Breast epithelium (tissue), 4 donors: ENCODE measurements around the gene TRIM40. TPM values are rescaled to one million over a fixed set of nuclear protein-coding genes. Genes with fewer than 3 reads are reported as not detected.
"Not testable (repeated sequence)": the region's sequence is repeated elsewhere in the genome, so short reads cannot be mapped to it uniquely, and the experiment has no call there.

ENCODE experiments used
- DNase-seq, 2 donors: peaks; one replicate each; pipeline ENCODE4 v3.0.0-alpha.2; 2019; ENCODE audit warnings: low spot score in 2 of 2
- H3K27ac ChIP-seq, 2 donors: fragments of 200-600 bp; sonication (generic) in 1 of 2; one replicate each; pipeline ENCODE4 v1.5.1; 2016 to 2019; ENCODE audit warnings: mild to moderate bottlenecking in 1 of 2
- H3K27me3 ChIP-seq, 2 donors: fragments of 200-600 bp; sonication (generic) in 1 of 2; one replicate each; pipeline versions ENCODE4 v1.5.1 to v1.6.0; 2017 to 2019; ENCODE audit warnings: control low read depth in 1 of 2, mild to moderate bottlenecking in 1 of 2
- H3K36me3 ChIP-seq: fragments of 200-600 bp; one replicate; pipeline ENCODE4 v1.5.1; 2019
- H3K4me1 ChIP-seq, 2 donors: fragments of 200-600 bp; sonication (generic); one replicate each; pipeline ENCODE4 v1.5.1; 2016 to 2019; ENCODE audit warnings: control low read depth in 1 of 2
- H3K4me3 ChIP-seq, 3 donors: fragments of 200-600 bp; sonication (generic); 1 replicate in 2 of 3; 2 replicates in 1 of 3; pipeline ENCODE4 v1.5.1; 2016 to 2019; ENCODE audit warnings: mild to moderate bottlenecking in 3 of 3, moderate library complexity in 2 of 3
- H3K9me3 ChIP-seq, 2 donors: fragments of 200-600 bp; sonication (generic) in 1 of 2; one replicate each; pipeline ENCODE4 v1.5.1; 2016 to 2019; ENCODE audit warnings: control low read depth in 1 of 2
- CTCF ChIP-seq, 3 donors: fragments of 450-650 bp; IDR thresholded peaks; one replicate each; pipeline ENCODE4 v1.5.1; 2016 to 2017; ENCODE audit warnings: antibody characterized with exemption in 3 of 3, mild to moderate bottlenecking in 3 of 3, moderate library complexity in 3 of 3
- POLR2A ChIP-seq: fragments of 450-650 bp; IDR thresholded peaks from one replicate; pipeline ENCODE4 v1.6.1; 2016; ENCODE audit warnings: antibody characterized with exemption, mild to moderate bottlenecking, moderate library complexity
- POLR2AphosphoS5 ChIP-seq, 3 donors: sonication (generic); formaldehyde crosslinking; IDR thresholded peaks; one replicate each; pipeline ENCODE4 v1.6.1; 2017; ENCODE audit warnings: antibody characterized with exemption in 3 of 3
- intact Hi-C: fragments of 100-400 bp; cut with DNase I; formaldehyde crosslinking; loops from one replicate; pipeline ENCODE4 v1.15.1; 2023; ENCODE audit warnings: low total_unique reads
- total RNA-seq, 3 donors: library from RNA; depleted of rRNA; stranded (reverse); fragments of >200 nt; gene quantifications; one replicate each; pipeline ENCODE4 v1.1.0, GENCODE V29; 2016

Gene TRIM40
- total RNA-seq, 3 donors from 2014 or later = 0.33 TPM; not detected in 2

- H3K27me3 ChIP-seq = peaks cover 0 to 35% of the 10 kb centered on the region in 2 donors
Observed at GRCh38 chr6:30113841-30114240, 22.1 kb upstream of the TRIM40 start.

DNA sequence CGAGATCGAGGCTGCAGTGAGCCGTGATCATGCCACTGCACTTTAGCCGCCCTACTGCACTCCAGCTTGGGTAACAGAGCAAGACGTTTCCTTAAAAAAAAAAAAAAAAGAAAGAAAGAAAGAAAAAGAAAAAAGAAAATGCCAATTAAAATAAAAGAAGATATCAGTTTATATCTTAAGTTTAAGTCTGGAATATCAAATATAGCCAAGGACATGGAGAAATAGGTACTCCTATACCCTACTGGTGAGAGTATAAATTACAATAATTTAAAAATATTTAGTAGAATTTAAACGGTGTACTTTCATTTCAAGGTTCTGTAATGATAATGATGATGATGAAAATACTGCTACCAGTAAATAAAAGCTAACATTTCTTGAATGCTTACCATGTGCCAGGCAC lies 19.2 kb upstream of the TRIM40 start:
- intact Hi-C loops = no loop called here
- H3K27me3 ChIP-seq = peaks cover 0 to 17% of the 10 kb centered on the region in 2 donors
- H3K4me3 ChIP-seq = no peak overlapping the region
- no peak overlapping the region for H3K27ac ChIP-seq
- no peaks in the 10 kb centered on the region for H3K4me1 ChIP-seq
- no peak for TF ChIP-seq POLR2A
- TF ChIP-seq CTCF (IDR thresholded peaks at IDR 0.05) = no peak
- no peak for TF ChIP-seq POLR2AphosphoS5 (IDR thresholded peaks at IDR 0.05)
- DNase-seq = no peak
- no peaks in the 10 kb centered on the region for H3K36me3 ChIP-seq
- no peaks in the 10 kb centered on the region for H3K9me3 ChIP-seq

More at GRCh38 chr6:30113841-30114240, 22.1 kb upstream of the TRIM40 start:
- intact Hi-C loops = no loop called here
- H3K4me3 ChIP-seq = no peak overlapping the region
- no peaks in the 10 kb centered on the region for H3K4me1 ChIP-seq
- no peak for TF ChIP-seq POLR2AphosphoS5 (IDR thresholded peaks at IDR 0.05)
- H3K36me3 ChIP-seq = no peaks in the 10 kb centered on the region
- no peaks in the 10 kb centered on the region for H3K9me3 ChIP-seq
- DNase-seq = no peak
- H3K27ac ChIP-seq = no peak overlapping the region

DNA sequence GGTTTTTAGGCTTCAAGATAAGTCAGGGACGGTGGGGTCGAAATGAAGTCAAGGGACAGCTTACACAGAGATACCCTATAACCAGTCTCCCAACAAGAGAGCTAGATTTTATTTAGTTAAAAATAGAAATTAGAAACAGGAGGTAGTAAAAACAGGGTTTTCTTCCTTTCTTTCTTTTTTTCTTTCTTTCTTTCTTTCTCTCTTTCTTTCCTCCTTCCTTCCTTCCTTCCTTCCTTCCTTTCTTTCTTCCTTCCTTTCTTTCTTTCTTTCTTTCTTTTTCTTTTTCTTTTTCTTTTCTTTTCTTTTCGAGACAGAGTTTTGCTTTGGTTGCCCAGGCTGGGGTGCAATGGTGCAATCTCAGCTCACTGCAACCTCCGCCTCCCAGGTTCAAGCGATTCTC lies 17.2 kb upstream of the TRIM40 start:
- H3K4me3 ChIP-seq, H3K27me3 ChIP-seq, DNase-seq, H3K36me3 ChIP-seq, H3K27ac ChIP-seq, H3K9me3 ChIP-seq, intact Hi-C loops, H3K4me1 ChIP-seq: not testable (repeated sequence)

- Histone ChIP-seq H3K9me3 (no peaks in the 10 kb centered on the region), H3K36me3 (no peaks in the 10 kb centered on the region), H3K4me3 (no peak overlapping the region), H3K27me3 (peaks cover 0 to 4% of the 10 kb centered on the region in 2 donors), H3K4me1 (no peaks in the 10 kb centered on the region), H3K27ac (no peak overlapping the region)
- DNase-seq = no peak
- intact Hi-C loops = no loop called here
- no peak for TF ChIP-seq CTCF (IDR thresholded peaks at IDR 0.05)
- TF ChIP-seq POLR2A = no peak
- no peak for TF ChIP-seq POLR2AphosphoS5 (IDR thresholded peaks at IDR 0.05)
Observed at GRCh38 chr6:30121446-30122366, 14.2 kb upstream of the TRIM40 start.

- Histone ChIP-seq H3K27me3 (peaks cover 0 to 5% of the 10 kb centered on the region in 2 donors), H3K36me3 (no peaks in the 10 kb centered on the region), H3K27ac (no peak overlapping the region), H3K4me1 (no peaks in the 10 kb centered on the region), H3K4me3 (no peak overlapping the region), H3K9me3 (no peaks in the 10 kb centered on the region)
- intact Hi-C loops = no loop called here
- DNase-seq = no peak
- TF ChIP-seq POLR2A (no peak), CTCF (IDR thresholded peaks at IDR 0.05) (no peak), POLR2AphosphoS5 (IDR thresholded peaks at IDR 0.05) (no peak)
Observed at GRCh38 chr6:30122515-30122914, 13.4 kb upstream of the TRIM40 start.

DNA sequence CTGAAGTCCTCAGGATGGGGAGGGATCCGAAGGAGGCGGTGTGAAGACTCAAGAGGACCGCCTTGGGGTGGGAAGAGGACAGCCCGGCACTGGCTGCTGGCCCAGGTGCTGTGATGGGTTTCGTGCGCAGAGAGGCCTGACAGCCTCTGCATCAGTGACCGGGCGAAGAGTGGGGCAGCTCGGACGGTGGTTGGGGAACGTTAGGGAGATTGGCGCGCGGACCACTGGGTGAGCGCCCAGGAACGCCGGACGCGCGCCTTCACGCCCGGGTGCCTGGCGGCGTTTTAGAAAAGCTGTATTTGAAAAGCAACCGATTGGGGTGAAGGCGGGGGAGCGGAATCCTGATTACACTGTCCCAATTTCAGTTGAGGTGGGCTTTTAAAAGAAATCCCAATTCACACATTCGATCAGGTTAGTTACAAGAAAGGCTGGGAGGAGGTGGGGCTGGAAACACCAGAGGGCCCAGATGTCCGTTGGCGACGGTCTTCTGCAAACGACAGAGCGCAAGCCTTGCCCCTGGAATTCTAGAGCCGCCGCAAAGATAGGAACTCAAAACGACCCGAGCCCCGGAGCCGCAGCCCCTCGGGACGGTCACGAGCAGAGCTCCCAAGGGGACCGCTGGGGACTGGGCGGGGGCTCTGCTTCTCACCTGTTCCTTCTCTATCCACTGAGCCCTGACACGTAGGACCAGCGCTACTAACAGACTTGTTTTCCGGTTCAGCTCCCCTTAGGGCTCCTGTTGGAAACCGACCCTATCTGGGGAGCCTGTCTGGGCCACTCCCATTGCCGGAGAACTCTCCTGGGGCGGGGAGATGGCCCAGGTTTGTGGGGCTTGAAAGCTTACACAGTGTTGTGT lies 8.5 kb upstream of the TRIM40 start:
- Histone ChIP-seq H3K9me3 (no peaks in the 10 kb centered on the region), H3K27me3 (peaks cover 0 to 42% of the 10 kb centered on the region in 2 donors)
- intact Hi-C loops = no loop called here

More for the DNA sequence above, 8.5 kb upstream of the TRIM40 start:
- peak overlapping the region in 2 of 3 donors; percentile 41 to 54 for H3K4me3 ChIP-seq
- DNase-seq = no peak
- peak overlapping the region in 1 of 2 donors; percentile 3 for H3K27ac ChIP-seq
- TF ChIP-seq POLR2A (no peak), POLR2AphosphoS5 (IDR thresholded peaks at IDR 0.05) (no peak), CTCF (IDR thresholded peaks at IDR 0.05) (no peak)
- no peaks in the 10 kb centered on the region for H3K36me3 ChIP-seq
- H3K4me1 ChIP-seq = no peaks in the 10 kb centered on the region
